Epithelial cell of proximal tubule (primary cell): Measurements from ENCODE around the gene SFXN3. TPM values are rescaled to one million over a fixed set of nuclear protein-coding genes. Genes with fewer than 3 reads are reported as not detected.

Experiments used
- DNase-seq: peaks from one replicate; pipeline ENCODE4 v3.0.0-alpha.2; 2011; ENCODE audit warnings: low read depth
- H3K4me3 ChIP-seq: 2 replicates; pipeline ENCODE4 v1.5.1; 2011; ENCODE audit warnings: low read depth, mild to moderate bottlenecking, low read length
- CTCF ChIP-seq: conservative IDR thresholded peaks from 2 replicates; pipeline ENCODE4 v1.5.1; 2012; ENCODE audit warnings: low read depth, mild to moderate bottlenecking, low read length
- total RNA-seq: library from RNA; depleted of rRNA; stranded (reverse); fragments of >200 nt; gene quantifications from 2 replicates; pipeline ENCODE4 v1.2.3, GENCODE V29; 2015

Gene SFXN3
- total RNA-seq, 1 donor from 2014 or later: 47.6 TPM

GRCh38 chr10:100986952-100987684 is 43.9 kb upstream of the SFXN3 start, which contains the start of the genes MRPL43 and TWNK:
Gene MRPL43 (minus strand): TSS chr10:100987497. CDS start chr10:100987443, 54 bp downstream.
Gene TWNK (plus strand): TSS chr10:100987543. CDS start chr10:100988211, 668 bp downstream.
- no peak for DNase-seq
- no peak for TF ChIP-seq CTCF
- H3K4me3 ChIP-seq: peak within 1 kb of the TSS; percentile 99

- H3K4me3 ChIP-seq: peak overlapping the region; percentile 99
- DNase-seq: no peak
- TF ChIP-seq CTCF: no peak
Measured at GRCh38 chr10:100987685-100988049, 43.4 kb upstream of the SFXN3 start.

- peak overlapping the region; percentile 99 for H3K4me3 ChIP-seq
- DNase-seq: no peak
- no peak for TF ChIP-seq CTCF
Measured at GRCh38 chr10:100988166-100988565, 42.9 kb upstream of the SFXN3 start.

GRCh38 chr10:100989088-100989487 is 41.9 kb upstream of the SFXN3 start:
- no peak for DNase-seq

GRCh38 chr10:100993986-100994708 is 36.9 kb upstream of the SFXN3 start:
- H3K4me3 ChIP-seq: no peak overlapping the region
- peak; percentile 84 for TF ChIP-seq CTCF
- DNase-seq: no peak

More at GRCh38 chr10:100989088-100989487, 41.9 kb upstream of the SFXN3 start:
- TF ChIP-seq CTCF: no peak
- H3K4me3 ChIP-seq: no peak overlapping the region

GRCh38 chr10:100995181-100995580 is 35.9 kb upstream of the SFXN3 start:
- DNase-seq: no peak
- no peak for TF ChIP-seq CTCF
- H3K4me3 ChIP-seq: no peak overlapping the region
